ENCODE results near the gene MSRB2. TPM values are rescaled to one million over a fixed set of nuclear protein-coding genes. Genes with fewer than 3 reads are reported as not detected.

Gene MSRB2
- total RNA-seq, 1 donor from 2014 or later: 13.4 TPM

DNA sequence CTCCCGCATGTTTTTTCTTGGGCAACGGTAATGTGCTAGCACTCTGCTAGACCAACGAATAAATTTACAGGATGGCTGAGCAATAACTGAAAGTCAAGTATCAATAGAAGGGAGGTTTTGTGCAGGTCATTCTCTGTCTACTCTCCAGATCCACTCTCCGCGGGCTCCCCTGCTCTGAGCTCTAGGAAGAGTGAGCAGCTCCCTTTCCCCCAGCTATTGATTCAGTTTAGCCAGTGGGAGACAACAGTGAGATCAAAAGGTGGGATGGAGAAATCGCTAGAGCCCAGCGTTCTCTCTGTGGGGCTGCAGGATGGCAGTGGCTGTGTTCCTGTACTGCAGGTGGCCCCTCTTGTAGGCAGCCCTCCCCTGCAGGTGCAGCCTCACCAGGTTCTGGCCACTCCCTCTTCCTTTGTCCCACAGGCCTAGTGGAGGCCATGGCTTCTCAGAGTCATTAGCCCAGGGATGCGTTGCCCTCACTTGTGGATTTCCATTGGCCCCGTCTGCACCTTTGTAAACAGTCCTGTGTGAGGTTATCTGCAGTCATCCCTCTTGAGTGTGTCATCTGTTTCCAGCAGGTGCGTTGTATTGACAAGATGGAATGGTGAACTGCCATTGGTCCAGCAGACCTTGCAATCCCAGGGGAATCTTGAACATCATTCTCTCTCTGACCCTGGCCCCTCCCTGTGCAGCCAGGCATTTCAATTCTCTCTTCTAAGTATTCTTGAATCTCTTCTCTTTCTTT, 11.1 kb downstream of the MSRB2 start:
- intact Hi-C loops (cut with micrococcal nuclease): no loop called here

DNA sequence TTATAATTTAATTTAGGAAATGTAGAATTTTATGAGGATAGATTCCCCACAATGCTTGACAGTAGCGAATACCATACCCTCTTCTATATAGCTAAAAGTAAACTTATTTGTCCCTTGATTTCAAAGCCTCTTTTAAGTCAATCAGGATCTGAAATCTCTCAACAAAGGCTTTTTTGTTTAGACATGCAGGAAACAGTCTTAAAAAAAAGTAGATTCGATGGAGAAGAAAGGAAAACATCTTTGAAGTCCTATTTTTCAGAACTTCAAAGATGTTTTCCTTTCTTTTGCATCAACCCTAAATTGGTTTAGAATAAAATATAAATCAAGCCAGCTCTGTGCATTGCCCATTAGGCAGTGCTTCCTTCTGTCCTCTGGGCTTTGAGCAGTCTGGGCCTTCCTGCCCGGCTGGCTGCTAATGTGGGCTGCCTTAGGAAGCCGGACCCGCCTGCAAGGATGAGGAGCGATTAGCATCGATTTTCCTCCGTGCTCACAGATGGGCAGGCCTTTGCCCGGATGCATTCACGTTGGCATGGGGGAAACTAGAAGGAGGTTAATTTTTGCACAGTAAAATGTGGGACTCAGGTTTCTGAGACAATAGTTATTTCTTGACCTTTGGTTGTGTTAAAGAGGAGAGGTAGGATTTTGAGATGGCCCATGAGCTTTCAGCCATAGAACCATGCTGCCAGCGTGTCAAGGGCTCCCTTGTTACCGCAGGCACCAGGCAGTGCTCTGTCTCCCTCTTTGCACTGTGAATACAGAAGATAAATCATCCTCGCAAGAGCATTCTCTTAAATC, 15.5 kb downstream of the MSRB2 start:
- intact Hi-C loops (cut with micrococcal nuclease): no loop called here

DNA sequence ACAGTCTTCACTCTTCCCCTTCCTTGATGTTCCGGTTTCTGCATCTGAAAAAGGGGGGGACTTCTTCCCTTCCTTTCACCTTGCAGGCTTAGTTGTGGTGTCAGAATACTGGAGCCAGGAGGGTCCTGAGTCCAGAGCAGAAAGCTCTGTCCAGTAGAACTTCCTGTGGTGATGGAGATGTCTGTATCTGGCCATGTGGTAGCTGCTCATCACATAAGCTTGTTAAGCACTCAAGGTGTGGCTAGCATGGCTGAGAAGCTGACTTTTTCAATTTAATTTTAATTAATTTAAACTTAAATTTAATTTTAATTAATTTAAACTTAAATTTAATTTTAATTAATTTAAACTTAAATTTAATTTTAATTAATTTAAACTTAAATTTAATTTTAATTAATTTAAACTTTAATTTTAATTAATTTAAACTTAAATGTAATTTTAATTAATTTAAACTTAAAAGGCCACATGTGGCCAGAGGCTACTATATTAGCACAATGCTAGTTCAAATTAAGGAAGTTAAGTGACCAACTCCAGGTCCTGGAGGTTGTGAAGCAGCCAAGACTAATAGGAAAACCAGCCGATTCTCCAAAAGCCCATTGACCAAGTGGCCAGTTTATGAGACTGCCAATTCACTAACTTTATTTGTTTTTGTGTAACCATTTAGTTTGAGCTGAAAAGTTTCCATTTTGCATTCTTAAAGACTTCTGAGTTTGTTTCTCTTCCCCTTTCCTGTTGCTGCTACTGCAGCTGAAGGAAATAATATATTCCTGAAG, 16.3 kb downstream of the MSRB2 start:
- intact Hi-C loops (cut with micrococcal nuclease): no loop called here

DNA sequence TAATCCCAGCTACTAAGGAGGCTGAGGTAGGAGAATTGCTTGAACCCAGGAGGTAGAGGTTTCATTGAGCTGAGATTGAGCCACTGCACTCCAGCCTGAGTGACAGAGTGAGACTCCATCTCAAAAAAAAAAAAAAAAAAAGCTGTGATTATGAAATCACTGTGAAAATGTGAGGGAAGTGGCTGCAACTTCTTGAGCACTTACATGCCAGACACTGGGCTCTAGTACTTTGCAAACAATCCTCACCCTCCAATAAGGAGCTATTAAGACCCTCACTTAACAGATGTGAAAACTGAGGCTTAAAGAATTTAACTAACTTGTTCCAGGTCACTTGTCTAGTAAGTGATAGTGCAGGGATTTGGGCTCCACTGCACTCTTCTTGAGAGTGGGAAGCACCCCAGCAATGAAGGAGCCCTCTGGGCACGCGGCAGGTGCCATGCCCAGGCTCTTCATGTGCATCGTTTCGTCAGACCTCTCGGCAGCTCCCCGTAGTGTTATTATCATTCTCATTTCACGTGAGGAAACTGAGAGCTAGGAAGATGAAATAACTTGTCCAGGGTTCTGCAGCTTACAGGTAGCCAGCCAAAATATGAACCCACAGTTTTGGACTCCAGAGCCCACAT, 19.0 kb downstream of the MSRB2 start:
- intact Hi-C loops (cut with micrococcal nuclease): no loop called here

DNA sequence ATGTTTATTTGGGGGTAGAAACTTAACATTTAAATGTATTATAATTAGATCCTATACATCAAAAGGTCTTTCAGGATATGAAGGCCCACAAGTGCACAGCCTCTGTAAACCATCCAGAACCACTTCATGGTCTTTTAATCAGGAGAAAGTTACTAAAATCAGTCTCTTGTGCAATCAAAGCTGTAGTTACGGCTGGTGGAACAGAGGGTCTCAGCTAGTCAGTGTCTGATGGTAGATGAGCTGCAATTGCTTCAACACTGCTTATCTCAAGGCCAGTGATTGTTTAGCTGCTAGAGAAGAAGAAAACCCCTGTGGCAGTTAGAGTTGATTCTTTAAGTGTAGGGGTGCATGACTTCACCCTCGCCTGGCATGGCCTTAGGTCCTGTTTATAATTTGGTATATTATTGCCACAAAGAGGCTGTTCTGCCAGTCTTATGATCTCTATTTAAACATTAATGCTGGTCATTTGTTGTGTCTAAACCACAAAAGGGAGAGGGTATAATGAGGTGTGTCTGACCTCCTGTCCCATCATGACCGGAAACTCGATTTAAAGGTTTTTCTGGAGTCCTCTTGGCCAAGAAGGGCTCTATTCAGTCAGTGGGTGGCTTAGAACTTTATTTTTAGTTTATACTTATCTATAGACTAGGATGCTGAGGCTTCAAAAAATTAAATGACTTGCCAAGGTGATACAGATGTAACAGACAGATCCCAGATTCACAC, 21.3 kb downstream of the MSRB2 start:
- intact Hi-C loops (cut with micrococcal nuclease): no loop called here

DNA sequence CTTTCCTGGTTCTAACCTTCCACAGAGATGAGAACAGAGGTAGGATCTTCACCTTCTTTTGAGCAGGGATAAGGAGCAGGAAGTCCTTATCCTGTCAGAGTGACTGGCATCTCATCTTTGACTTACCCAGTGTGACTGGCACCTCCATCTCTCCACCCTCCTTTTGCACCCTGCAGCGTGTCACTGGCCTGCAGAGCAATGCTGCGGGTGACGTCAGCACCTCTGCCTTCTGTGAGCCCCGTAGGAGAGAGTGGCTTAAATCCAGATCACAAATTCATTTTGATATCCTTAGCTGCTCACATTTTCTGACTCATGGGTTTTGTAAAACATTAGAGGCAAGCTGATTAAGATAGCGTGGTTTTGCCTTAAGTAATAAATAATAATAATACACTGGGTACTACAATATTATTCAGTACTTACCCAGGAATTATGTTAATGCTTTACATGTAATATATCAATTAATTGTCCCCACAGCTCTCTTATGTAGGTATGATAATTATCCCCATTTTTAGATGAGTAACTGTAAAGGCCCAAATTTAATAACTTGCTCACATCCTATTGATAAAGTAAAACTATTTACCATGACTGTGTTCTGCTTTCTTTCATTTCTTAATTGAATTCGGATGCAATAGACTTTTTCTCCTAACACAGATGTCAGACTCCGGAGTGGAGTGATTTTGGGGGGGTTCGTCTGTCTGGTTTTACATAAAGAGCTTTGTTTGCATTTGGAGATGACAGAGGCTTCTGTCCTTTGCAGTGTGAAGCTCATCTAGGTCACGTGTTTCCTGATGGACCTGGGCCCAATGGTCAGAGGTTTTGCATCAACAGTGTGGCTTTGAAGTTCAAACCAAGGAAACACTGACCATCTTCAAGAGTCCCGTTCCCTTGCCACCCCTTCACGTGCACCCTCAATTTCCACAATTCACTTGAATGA, 24.9 kb downstream of the MSRB2 start:
- intact Hi-C loops (cut with micrococcal nuclease): no loop called here

DNA sequence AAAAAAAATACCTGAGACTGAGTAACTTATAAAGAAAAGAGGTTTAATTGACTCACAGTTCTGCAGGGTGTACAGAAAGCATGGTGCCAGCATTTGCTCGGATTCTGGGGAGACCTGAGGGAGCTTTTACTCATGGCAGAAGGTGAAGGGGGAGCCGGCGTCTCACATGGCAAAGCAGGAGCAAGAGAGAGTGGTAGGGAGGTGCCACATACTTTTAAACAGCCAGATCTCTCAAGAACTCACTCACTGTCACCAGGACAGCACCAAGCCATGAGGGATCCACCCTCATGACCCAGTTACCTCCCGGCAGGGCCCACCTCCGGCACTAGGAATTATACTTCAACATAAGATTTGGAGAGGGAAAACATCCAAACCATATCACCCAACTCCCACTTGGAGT, 25.8 kb downstream of the MSRB2 start:
- intact Hi-C loops (cut with micrococcal nuclease): no loop called here

DNA sequence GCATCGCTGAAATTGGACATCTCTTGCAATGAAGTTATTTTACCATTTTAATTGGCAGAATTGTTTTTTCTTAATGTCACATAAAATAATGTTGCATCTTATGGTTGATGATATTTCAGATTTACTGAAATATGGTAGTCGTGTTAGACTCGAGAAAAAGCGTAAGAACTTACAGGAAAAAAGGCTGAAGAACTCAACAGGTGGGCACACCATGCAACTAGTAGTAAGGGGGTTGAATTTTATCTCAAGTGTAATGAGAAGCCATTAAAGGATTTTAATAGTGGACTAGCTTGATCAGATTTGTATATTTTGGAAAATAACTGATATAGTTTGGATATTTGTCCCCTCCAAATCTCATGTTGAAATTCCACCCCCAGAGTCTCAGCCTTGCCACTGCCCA, 41.1 kb downstream of the MSRB2 start:
- intact Hi-C loops (cut with micrococcal nuclease): no loop called here

DNA sequence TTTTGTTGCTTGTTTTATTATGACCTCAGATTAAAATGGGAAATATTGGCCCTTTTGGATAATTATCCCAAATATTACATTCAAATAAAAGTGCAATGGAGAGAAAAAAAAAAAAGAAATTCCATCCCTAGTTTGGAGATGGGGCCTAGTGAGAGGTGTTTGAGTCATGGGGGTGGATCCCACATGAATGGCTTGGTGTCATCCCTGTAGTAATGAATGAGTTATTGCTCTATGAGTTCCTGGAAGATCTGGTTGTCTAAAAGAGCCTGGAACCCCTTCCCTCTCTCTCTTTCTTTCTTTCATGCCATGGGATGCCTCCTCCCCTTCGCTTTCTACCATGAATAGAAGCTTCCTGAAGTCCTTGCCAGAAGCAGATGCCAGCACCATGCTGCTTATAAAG, 44.3 kb downstream of the MSRB2 start:
- intact Hi-C loops (cut with micrococcal nuclease): no loop called here

DNA sequence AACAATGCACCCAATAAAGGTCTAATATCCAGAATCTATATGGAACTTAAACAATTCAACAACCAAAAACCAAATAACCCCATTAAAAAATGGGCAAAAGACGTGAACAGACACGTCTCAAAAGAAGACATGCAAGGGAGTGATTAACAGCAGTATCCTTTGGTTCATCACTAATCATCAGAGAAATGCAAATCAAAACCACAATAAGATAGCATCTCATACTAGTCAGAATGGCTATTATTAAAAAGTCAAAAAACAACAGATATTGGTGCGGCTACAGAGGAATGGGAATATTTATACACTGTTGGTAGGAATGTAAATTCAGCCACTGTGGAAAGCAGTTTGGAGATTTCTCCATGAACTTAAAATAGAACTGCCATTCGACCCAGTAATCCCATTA, 46.6 kb downstream of the MSRB2 start:
- intact Hi-C loops (cut with micrococcal nuclease): no loop called here

DNA sequence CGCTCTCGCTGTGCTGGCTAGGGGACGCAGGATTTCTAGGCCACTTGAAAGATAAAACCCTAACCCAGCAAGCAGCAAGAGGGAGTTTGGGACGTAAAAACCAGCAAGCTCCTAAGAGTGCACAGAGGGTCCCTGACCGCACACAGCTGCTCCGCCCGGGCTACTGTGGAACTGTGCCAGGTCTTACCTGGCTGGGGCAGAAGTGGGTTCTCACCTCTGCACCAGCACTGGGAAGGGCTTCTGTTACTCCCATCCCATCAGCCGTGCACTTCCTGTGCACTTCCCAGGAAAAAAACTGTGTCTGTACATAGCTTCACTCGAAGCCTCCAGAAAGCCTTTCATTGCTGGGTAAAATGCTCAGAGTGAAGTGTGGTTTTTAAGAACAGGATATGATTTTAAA, 50.9 kb downstream of the MSRB2 start:
- intact Hi-C loops (cut with micrococcal nuclease): no loop called here

DNA sequence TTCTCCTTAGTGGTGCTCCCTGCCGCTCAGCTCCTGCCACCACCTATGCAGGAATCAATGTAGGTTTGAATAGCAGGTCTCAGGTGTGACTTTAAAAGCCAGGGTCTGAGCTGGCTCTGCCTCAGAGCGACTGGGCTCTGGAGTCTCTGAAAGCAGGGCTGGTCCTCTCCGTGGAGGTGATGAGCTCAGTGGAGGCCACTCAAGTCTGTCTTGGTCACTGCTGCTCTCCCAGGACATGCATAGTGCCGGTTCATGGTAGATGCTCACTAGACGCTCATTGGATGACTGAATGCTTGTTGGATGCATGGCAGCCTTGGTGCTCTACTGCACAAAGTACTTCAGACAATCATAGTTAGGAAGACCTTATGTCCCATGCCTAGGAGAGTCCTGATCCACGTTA, 51.7 kb downstream of the MSRB2 start:
- intact Hi-C loops (cut with micrococcal nuclease): no loop called here

DNA sequence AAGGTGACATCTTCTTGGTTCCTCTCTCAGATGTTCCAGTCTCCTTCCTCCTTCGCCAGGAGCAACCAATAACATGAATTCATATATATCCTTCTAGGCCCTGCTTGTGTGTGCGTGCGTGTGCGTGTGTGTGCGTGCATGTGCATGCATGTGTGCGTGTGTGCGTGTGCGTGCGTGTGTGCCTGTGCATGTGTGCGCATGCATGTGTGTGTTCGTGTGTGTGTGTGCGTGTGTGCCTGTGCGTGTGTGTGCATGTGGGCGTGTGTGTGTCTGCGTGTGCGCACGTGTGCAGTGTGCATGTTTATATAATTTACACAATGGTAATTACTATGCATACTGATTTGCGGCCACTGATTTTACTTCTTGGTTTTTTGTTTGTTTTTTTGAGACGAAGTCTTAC, 52.8 kb downstream of the MSRB2 start:
- intact Hi-C loops (cut with micrococcal nuclease): no loop called here

DNA sequence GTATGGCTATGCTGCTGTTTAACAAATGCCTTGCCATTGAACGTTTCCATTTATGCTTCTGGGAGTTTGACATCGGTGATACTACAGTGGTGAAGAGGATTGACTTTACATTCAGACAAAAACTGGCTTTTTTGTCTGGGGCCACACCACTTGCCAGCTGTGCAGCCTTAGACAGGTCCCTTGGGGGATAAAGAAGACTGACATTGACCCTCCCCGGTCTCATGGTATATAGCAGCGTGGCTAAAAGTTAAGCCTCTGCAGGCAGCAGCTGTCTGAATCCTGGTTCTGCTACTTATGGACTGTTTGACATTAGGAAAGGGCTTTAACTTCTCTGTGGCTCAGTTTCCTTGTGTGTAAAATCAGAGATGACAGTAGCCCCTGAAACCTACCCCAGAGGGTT, 54.7 kb downstream of the MSRB2 start:
- intact Hi-C loops (cut with micrococcal nuclease): no loop called here

DNA sequence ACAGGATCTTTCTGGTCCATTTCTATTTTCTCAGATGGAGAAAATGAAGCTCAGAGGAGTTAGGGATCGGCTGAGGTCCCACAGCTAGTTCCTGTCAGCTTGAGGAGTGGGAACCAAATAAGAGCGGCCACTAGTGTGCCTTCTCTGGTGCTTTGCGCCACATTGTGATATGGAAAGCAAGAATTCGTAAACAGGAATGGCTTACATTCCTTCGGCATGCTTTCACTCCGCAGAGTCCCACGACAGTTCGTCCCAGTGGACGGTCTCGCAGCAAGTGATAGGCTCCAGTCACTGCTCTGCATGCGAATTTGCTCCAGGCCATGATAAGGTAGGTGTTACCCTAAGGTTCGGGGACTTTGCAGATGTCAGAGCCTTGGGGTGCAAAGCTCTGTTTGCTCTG, 55.2 kb downstream of the MSRB2 start:
- intact Hi-C loops (cut with micrococcal nuclease): no loop called here

DNA sequence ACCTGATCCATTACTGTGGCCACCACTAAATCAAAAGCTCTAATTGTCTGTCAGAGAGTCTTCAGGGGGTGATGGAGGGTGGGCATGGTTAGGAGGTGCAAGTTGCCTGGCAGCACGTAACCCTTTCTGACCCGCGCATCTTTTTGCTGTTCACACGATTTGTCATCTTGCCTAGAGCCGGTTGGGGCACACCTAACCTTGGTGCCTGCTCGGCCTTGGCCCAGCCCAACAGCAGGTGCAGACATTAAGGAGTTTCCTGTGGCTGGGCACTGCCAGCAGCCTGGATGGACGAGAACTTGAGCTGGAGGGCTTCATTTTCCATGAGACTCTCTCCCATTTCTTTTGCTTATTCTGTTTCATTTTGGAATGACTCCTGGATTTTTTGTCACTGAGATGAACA, 55.7 kb downstream of the MSRB2 start:
- intact Hi-C loops (cut with micrococcal nuclease): no loop called here

DNA sequence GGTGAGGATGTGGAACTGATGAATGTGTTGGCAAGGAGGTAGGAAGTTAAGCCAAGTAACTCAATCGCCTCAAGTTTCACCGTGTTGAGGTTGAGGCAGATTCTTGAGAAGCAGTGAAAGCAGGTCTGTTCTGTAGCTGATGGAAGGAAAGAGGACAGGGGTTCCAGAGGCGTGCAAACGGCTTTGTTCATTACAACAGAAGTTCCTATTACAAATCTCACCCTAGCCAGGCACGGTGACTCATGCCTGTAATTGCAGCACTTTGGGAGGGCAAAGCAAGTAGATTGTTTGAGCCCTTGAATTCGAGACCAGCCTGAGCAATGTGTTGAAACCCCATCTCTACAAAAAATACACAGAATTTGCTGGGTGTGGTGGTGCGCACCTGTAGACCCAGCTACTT, 59.8 kb downstream of the MSRB2 start:
- intact Hi-C loops (cut with micrococcal nuclease): loop anchor here (5.0 kb wide), 2 partner anchors 1042 to 1362 kb away; no protein-coding TSS in a partner anchor

DNA sequence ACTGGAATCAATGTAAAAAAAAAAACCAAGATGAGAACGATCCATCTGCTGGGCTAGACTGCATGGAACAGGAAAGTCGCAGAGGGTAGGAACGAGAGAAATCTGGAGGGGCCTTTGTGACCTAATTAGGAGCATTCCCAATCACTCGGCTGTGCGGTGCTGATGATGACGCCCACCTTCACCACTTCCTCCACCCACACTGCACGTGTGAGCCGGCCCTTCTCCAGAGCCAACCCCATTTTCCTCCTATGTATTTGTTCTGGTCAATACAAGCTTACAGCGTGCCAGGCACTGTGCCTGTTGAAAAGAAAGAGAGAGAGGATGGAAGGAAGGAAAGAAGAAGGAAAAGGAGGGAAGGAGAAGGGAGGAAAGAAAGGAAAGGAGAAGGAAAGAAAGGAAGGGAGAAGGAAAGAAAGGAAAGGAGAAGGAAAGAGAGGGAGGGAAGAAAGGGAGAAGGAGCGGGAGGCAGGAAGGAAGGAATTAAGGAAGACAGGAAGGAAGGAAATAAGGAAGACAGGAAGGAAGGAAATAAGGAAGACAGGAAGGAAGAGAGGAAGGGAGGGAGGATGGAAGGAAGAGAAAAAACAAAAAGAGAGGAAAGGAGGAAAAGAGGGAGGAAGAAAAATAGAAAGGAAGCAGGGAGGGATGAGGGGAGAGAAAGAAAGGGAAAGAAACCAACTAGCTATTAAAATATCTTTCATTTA, 61.2 kb downstream of the MSRB2 start:
- intact Hi-C loops (cut with micrococcal nuclease): loop anchor here (5.0 kb wide), 2 partner anchors 1041 to 1361 kb away; no protein-coding TSS in a partner anchor

DNA sequence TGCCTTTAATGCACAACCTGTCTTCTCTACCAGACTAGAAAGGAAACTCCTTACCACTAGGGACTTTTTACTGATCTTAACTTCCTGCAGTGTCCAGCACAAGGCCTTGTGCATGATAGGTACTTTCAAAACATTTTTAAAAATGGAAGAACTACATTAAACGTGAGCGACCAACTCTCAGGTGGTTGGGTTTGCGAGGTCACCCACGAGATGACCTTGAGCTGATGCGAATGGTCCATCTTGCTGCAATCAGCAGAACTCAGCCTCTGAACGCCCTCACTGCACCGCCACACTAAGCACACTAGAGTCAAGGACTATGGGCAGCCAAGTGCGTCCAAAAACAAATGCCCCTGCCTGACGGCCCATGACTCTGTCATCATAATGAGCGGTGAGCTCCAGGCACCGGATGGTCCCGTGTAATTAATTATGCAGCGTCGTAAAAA, 61.9 kb downstream of the MSRB2 start:
- intact Hi-C loops (cut with micrococcal nuclease): loop anchor here (5.0 kb wide), 2 partner anchors 1040 to 1360 kb away; no protein-coding TSS in a partner anchor
